CD4-positive, alpha-beta T cell treated with Interleukin-17A for 4 hours (primary cell): ENCODE measurements around the gene HID1.
"Not testable (repeated sequence)": the region's sequence is repeated elsewhere in the genome, so short reads cannot be mapped to it uniquely, and the experiment has no call there.

ENCODE experiments used
- DNase-seq: peaks from one replicate; pipeline ENCODE4 v3.0.0-alpha.2; 2020; ENCODE audit warnings: mixed read lengths

HID1 gene

GRCh38 chr17:74972107-74972972, at the start of gene HID1:
Gene HID1, minus strand, starts transcription at chr17:74972759. Its CDS starts 103 bp downstream, at chr17:74972656.
- peak; percentile 90 for DNase-seq

GRCh38 chr17:75020331-75021110, 48.0 kb upstream of the HID1 start:
- DNase-seq: no peak

- DNase-seq: no peak
Observed at GRCh38 chr17:75019710-75020109, 47.2 kb upstream of the HID1 start.

DNA sequence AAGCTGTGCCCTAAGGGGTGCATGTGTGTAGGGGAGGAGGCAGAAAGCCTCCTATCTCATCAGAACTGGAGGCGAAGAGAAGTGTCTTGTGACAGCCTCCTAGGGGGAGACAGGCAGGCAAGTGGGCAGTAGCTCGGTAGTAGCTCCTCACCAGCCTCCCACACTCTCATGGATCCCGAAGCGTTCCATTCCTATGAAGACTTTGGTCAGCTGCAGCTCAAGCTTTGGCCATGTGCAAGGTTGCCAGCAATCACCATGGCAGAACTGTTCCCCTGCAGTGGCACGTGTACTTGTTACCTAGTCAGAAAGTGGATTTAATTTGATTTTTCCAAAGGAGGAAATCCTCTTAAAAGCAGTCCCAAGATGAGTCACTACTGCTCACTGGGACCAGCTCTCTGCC, 46.6 kb upstream of the HID1 start:
- no peak for DNase-seq

DNA sequence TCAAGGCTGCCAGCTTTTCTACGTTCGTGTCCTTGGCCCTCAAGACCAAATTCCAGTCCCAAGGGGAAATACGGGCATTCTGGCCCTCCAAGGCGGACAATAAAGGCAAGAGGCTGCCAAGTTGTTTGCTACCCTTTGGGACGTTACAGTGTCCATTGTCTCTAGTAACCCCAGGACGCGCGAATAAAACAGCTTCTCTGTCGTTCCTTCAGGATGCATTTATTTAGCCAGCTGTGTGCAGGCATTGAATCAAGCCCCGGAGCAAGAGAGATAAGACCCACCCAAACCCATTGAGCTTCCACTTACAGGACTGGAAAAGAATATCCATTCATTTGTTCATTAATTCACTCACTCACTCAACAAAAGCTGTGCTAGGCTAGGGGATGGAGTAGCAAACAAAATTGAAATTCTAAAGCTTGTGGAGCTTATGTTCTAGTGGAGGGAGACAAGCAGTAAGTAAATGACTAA, 40.6 kb upstream of the HID1 start:
- no peak for DNase-seq

GRCh38 chr17:75012346-75013091, 40.0 kb upstream of the HID1 start, which contains the start of gene MRPL58:
Gene MRPL58, plus strand, starts transcription at chr17:75012670. Its CDS starts 17 bp downstream, at chr17:75012687.
- peak; percentile 85 for DNase-seq

GRCh38 chr17:75012096-75012345, 39.5 kb upstream of the HID1 start:
- DNase-seq: no peak

- no peak for DNase-seq
Observed at GRCh38 chr17:75011401-75012095, 39.0 kb upstream of the HID1 start.

- no peak for DNase-seq
Observed at GRCh38 chr17:75010683-75011400, 38.3 kb upstream of the HID1 start.

- DNase-seq: no peak
Observed at GRCh38 chr17:75009139-75009724, 36.7 kb upstream of the HID1 start.

DNA sequence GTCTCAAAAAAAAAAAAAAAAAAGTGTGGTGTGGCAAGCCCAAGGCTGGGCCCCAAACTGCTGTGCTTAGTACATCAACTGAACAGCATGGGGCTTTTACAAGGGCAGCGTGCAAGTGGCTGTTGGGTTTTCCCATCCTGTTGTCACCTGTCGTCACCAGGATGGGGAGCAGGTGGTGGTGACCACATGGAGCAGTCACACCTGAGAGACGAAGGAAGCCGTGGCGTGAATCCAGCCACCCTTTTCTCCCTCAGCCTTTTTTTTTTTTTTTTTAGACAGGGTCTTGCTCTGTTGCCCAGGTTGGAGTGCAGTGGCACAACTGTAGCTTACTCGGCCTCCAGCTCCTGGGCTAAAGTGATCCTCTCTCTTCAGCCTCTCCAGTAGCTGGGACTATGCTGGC, 35.8 kb upstream of the HID1 start:
- DNase-seq: no peak

DNA sequence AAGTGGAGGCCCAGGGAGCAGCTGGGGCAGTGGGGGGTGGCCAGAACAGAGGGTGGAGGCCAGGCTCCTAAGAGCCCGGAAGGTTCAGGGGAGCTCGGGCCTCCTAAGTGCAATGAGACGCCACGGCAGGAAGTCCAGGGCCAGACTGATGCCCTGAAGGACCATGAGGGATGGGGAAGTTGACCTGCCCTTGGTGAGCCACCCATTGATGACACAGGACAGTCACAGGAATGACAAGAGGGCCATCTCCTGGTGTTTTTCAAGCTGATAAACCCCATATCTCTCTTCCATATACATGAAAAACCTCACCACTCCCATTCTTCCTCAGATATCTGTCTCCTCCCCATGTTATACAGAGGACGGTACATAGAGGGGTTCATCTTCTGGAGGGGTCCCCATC, 34.1 kb upstream of the HID1 start:
- no peak for DNase-seq

DNA sequence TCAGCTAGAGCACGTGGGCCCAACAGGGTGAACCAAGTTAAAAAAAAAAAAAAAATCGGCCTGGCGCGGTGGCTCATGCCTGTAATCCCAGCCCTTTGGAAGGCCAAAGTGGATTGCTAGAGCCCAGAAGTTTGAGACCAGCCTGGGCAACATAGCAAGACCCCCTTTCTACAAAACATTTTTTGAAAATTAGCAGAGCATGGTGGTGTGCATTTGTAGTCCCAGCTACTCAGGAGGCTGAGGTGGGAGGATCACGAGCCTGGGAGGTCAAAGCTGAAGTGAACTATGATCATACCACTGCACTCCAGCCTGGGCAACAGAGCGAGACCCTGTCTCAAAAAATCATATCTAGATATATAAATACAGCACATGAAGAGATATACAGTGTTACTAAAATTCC, 33.5 kb upstream of the HID1 start:
- not testable (repeated sequence) for DNase-seq

DNA sequence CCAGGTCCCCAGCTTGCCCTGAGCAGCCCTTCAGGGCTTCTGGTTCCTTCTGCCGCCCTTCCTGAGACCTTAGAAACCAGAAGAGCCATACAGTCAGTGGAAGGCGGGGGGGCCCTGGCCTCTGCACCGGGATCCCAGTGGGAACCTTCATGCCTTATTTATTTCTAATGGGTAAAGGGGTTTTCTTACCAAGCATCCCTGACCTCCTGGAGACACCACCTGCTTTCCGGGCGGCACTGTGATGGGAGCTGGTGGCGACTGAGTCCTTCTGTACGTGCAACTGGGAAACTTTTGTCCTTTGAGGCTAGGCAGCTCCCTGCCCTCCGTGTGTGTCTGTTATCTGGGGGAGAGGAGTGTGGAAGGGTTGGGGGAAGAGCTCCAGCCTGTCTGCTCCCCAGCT, 32.7 kb upstream of the HID1 start:
- DNase-seq: no peak

GRCh38 chr17:75004371-75004770, 31.8 kb upstream of the HID1 start:
- DNase-seq: no peak

DNA sequence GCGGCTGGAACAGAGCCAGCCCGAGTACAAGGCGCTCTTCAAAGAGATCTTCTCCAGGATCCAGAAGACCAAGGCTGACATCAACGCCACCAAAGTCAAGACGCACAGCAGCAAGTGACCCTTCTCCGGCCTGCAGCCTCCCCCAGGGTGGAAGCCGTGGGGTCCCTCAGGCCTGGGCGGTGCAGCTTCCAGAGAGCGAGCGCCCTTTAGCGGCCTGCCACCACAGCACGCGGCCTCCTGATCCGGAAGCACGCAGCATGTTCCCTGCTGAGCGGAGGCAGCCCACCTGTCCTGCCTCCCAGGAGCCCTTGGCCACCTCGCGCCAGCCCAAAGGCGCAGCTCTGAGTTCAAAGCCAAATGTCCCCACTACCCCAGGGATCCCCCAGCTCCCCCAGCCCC, 31.4 kb upstream of the HID1 start:
- DNase-seq: no peak

GRCh38 chr17:75003070-75003956, 30.8 kb upstream of the HID1 start:
- DNase-seq: no peak

DNA sequence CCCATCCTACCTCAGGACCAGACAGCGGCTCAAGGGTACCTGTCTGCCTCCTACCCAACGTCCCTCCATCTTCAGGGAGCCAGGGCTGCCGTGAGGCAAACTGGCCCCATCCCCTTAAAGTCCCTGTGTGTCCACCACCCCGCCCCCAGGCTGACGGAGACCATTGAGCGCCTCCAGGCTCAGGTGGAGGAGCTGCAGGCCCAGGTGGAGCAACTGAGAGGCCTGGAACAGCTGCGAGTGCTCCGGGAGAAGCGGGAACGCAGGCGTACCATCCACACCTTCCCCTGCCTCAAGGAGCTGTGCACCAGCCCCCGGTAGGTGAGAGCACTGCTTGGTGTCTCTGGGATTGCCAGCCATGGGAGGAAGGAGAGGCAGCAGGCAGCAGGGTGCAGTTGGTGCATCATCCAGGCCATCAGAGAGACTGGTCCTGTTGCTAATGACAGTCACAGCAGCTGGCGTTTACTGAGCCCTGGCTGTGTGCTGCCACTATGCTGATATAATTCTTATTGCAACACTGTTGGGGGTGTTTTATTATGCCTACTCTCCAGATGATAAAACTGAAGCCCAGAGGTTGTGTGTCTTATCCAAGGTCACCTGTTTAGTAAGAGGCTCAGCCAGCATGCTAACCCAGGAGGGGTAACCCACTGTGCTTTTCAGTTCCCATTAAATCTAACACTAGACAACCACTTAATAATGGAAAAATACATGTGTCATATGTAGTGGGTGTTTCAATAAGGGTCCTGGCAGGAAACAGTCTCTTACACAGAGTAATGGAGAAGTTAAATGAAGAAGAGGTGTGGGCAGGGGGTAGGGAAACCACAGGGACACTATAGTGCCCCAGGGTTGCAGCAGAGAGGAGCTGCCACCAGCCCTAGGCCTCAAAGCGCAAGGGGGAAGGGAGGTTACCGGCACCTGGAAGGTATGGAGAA, 29.6 kb upstream of the HID1 start:
- no peak for DNase-seq

- DNase-seq: no peak
Observed at GRCh38 chr17:74999523-74999922, 27.0 kb upstream of the HID1 start.
